ENCODE results near the gene NUTM2F.
A peak's percentile ranks its signal among the peaks of the same experiment; 100 is the strongest.
"Not testable (repeated sequence)": the region's sequence is repeated elsewhere in the genome, so short reads cannot be mapped to it uniquely, and the experiment has no call there.

NUTM2F gene, protein sequence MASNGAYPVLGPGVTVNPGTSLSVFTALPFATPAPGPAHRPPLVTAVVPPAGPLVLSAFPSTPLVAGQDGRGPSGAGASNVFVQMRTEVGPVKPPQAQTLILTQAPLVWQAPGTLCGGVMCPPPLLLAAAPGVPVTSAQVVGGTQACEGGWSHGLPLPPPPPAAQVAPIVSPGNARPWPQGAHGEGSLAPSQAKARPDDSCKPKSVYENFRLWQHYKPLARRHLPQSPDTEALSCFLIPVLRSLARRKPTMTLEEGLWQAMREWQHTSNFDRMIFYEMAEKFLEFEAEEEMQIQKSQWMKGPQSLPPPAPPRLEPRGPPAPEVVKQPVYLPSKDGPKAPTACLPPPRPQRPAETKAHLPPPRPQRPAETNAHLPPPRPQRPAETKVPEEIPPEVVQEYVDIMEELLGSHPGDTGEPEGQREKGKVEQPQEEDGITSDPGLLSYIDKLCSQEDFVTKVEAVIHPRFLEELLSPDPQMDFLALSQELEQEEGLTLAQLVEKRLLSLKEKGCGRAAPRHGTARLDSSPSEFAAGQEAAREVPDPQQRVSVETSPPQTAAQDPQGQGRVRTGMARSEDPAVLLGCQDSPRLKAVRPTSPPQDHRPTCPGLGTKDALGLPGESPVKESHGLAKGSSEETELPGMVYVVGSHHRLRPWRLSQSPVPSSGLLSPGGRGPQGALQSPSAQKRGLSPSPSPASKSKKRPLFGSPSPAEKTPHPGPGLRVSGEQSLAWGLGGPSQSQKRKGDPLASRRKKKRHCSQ

DNA sequence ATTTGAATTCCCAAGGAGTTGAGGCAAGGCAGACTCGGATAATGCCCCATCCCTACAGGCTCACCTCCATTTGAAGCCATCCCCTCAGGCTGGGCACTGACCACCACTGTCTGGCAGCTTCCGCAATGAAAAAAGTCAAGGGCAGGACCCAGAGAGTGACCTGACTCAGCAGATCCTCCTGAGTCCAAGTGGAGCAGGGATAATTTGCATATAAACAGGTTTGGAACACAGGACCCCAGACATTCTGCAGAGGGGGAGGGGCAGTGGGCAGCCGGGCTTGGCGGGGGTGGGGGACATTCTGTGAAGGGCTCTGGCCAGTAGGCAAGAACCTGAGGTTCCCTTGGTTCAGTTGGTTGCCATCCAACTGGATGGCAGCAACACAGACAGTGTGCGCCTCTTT lies at the start of gene NUTM2F:
TSS of gene NUTM2F (minus strand) at position 101 of the 400 bp plus-strand sequence. CDS start at position 80, 21 bp downstream.
- not testable (repeated sequence) for DNase-seq

DNA sequence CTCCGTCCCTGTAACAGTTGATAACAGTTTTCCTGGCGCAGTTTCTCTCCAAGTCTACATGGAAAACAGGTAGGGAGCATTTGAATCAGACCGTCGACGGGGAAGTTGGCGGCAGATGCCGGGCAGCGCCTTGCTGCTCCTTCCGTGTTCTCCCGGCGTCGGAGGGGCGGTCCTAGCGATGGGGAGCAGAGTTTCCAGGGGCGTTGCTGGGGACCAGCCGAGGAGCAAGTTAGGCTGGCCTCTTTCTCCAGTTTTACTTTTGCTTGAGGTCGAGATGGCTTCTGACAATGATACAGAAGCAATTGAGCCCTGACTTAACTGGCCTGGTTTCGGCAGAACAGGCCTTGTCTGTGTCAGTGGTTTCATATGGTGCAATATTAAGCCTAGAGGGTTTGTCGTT lies 46.8 kb upstream of the NUTM2F start:
- DNase-seq: not testable (repeated sequence)

DNA sequence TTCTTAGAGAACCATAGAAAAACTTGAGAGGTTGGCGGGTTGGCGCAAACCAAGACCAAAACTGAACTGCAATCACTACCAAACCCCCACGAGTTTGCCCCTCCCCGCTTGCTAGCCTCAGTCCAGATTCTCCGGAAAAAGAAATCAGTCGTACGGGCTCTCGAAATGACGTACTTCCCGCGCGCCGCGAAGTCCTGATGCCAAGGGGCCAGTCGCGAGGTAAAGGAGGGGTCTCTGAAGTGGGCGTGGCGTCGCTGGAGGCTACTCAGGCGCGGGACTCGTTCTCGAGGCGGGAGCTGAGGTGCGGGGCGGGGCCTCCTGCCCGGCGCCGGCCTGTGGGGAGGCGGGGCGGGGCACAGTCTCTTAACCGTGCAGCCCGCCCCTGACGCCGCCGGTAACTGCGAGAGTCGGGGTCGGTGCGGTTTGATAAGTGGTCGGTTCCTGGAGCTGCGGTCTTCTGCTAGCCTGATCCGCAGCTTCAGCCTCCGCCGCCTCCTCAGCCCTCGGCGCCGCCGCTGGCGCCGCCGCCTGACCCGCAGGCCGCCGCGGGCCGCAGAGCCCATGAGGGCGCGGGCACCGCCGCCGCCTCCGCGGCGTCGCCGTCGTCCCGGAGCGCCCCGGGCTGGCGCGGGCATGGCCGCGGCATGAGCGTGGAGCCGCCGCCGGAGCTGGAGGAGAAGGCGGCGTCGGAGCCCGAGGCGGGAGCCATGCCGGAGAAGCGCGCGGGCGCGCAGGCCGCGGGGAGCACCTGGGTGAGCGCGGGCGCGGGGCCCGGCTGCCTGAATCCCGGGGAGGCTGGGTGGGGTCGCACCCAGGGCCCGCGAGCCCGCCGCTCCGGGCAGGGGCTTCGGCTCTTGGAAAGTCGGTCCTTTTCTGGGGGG lies 46.0 kb upstream of the NUTM2F start:
- peak; percentile 83 for DNase-seq

DNA sequence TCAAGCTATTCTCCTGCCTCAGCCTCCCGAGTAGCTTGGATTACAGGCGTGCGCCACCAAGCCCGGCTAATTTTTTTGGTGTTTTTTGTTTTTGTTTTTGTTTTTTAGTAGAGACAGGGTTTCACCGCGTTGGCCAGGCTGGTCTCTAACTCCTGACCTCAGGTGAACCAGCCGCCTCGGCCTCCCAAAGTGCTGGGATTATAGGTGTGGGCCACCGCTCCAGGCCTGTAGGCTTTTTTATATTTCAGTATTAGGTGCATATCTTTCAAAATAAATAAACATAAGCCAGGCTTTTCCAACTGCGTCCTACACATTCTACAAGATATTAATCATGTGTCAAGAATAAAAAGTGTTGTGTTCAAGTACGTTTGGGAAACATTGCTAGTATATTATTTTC lies 45.3 kb upstream of the NUTM2F start:
- DNase-seq: not testable (repeated sequence)

DNA sequence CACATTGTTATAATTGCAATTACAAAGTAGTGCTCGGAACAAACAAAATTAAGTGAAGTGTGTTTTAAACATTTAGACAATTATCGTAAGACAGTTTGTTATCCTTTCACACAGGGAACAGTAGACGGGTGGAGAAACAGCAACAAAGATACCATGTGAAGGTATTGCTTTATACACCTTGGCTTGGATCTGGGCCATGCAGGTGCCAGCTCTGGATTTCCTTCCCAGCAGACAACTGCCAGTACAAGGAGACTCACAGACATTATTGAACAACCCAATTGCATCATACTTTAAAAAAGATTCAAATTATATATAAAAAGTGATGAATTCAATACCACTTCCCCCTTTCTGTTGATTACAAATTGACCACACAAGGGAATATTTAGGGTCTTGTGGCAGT lies 41.8 kb upstream of the NUTM2F start:
- DNase-seq: not testable (repeated sequence)

DNA sequence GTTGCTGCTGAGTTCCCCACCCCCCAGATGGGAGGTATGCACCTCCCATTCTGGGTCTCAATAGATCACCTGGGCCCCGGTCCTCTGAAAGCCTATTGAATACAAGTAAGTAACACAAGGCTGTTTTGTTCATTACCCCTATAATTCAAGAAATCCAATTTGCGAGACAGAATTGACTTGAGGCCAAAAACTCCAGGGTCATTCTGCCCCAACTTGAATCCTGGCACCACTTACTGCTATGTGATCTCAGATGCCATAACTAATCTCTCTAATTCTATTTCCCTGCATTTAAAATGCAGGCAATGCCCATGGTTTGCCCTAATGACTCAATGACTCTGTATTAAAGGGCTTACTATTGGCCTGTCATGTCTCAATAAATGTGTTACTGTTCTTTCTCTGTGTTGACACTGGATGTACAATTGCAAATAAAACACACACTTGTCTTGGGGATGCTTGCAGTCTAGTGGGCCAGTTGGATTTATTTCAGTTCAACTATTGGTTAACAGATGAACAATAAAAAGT lies 35.7 kb upstream of the NUTM2F start:
- not testable (repeated sequence) for DNase-seq

DNA sequence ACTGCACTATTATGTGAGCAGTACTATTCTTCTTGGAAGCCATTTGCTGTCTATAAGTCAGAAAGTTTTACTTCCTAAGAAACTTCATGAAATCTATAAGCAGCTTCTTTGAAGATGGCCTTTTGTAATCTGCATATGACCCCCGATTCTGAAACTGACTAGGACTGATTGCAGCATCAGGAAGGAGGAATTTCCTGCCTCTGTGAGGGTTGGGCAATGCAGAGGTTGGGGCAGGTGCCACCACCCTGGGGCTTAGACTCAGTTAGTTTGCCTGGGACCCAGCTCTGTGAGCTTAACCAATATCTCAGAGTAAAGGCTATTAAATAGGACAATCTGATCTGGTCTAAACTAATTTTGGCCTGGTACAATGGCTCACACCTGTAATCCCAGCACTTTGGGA lies 28.7 kb upstream of the NUTM2F start:
- DNase-seq: not testable (repeated sequence)

DNA sequence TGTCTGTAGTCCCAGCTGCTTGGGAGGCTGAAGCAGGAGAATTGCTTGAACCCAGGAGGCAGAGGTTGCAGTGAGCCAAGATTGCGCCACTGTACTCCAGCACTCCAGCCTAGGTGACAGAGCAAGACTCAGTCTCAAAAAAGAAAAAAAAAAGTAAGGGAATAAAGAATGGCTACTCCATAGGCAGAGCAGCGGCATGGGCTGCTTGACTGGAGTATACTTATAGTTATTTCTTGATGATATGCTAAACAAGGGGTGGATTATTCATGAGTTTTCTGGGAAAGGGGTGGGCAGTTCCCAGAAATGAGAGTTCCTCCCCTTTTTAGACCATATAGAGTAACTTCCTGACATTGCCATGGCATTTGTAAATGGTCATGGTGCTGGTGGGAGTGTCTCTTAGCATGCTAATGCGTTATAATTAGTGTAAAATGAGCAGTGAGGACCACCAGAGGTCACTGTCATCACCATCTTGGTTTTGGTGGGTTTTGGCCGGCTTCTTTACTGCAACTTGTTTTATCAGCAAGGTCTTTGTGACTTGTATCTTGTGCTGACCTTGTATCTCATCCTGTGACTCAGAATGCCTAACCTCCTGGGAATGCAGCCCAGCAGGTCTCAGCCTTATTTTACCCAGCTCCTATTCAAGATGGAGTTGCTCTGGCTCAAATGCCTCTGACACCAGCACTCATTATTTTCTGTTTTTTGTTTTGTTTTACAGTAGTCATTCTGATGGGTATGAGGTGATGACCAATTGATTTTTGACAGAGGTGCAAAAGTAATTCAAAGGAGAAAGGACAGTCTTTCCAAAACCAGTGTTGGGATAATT lies 23.7 kb upstream of the NUTM2F start:
- not testable (repeated sequence) for DNase-seq

DNA sequence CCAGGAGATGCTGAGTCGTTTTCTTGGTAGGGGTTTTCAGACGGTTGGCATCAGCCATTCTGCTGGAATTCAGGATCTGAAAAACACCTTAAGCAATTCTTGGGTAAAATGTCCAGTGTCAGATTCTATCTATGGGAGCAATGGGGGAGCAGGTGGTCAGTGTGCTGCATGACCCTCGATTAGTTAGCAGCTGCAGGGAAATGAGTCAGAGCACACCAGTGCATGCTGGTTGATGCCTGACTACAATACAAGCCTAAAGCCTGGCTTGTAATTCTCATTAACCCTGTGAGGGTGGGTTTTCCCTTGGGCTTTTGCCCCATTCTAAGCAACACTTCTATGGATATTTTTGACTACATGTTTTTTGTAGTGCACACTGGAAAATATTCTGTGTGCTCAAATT lies 20.3 kb upstream of the NUTM2F start:
- not testable (repeated sequence) for DNase-seq

DNA sequence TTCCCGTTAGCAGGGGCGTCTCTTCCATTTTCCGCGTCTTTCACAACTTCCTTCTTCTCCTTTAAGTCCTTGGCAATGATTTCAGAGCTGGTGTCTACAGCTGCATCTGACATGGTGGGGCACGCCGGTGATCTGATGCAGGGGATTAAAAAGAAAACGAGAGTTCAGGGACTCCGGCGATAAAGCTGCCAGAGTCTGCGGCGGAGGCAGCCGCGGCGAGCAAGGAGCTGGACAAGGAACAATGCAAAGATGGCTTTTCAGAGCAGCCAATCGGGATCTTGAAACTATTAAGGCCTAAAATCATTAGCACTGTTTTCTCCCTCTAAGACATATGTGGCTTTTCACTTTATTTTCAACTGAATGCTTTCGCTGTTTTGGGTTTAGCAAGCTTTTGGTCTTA lies 19.0 kb upstream of the NUTM2F start:
- DNase-seq: not testable (repeated sequence)

DNA sequence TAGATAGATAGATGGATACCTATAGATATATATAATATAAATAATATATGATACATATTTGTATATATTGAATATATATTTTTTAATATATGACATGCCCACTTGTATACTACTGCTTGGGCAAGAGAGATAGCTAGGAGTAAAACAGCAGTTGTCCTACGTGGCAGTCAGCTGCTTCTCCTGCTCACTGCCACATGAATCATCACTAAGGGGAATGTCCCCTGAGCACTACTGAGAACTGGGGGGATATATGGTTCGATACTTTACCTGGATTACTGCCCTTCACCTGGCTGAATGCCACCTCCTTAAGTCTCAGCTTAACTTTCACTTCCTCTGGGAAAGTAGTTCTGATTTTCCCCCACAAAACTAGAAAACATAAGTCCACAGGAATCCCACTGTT lies 13.3 kb upstream of the NUTM2F start:
- not testable (repeated sequence) for DNase-seq

DNA sequence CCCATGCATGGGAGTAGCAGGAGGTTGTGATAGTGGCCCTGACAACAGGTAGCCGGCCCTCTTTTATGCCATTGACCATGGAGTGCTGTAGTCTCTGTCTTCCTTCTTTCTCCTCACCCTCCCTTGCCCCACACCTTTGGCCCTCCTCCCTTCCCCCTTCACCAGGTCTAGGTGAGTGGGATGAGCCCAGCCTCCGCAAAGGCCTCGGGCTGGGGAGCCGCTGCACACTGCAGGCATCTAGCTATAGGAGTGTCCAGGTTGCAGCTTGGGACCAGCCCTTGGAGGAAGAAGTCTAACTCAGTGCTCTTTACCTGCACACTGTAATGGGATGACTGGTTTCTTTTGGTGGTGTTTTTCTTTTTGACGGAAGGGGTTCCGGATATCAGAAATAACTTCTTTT lies 12.3 kb upstream of the NUTM2F start:
- not testable (repeated sequence) for DNase-seq

DNA sequence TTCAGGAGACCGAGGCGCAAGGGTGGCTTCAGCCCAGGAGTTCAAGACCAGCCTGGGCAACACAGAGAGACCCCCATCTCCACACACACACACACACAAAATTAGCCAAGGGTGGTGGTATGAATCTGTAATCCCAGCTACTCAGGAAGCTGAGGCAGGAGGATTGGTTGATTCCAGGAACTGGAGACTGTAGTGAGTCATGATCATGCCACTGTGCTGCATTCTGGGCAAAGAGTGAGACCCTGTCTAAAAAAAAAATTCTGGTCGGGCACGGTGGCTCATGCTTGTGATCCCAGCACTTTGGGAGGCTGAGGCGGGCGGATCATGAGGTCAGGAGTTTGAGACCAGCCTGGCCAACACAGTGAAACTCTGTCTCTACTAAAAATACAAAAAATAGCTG lies 11.2 kb upstream of the NUTM2F start:
- DNase-seq: not testable (repeated sequence)

DNA sequence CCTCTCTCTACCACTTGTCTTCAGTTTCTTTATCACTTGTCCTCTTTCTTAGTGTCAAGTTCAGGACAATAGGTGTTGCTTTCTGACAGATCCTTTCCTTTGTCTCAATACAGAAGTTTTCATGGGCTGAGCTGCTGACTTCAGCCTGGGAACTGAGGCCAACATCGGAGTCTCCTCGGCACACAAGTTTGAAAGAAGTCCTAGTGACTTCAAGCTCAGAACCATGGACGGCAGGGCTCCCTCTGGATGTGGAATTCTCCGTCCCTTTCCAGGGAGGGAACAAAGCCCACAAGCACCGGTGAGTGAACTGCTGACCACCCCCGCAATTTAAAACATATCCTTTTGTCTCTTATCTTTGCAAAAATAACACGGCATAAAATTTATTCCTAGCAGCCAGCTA lies 10.3 kb upstream of the NUTM2F start:
- DNase-seq: not testable (repeated sequence)

DNA sequence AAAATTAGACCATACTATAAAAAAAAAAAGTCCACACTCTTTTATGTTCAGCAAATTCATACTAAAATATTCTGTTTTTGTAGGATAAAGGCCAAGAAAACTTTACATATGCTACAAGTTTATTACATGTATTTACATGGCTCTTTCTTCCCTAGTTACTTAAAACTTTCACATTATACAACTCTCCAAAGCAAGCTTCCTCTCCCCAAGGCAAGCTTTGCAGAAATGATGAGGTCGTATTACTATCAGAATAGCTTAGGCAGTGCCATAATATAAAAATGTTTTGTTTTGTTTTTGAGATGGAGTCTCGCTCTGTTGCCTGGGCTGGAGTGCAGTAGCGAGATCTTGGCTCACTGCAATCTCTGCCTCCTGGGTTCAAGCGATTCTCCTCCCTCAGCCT lies 8.0 kb upstream of the NUTM2F start:
- not testable (repeated sequence) for DNase-seq

DNA sequence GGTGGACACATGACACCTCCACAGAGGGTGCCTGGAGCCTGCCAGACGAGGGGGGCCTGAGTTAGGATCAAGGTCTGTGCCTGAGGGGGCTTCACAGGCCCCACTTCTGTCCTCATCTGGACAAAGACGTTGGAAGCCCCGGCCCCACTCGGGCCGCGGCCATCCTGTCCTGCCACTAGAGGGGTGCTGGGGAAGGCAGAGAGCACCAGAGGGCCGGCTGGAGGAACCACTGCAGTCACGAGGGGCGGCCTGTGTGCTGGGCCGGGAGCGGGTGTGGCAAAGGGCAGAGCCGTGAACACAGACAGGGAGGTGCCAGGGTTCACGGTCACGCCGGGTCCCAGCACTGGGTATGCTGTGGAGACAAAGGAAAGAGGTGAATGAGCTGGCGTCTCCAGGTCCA lies 2.9 kb downstream of the NUTM2F start:
- not testable (repeated sequence) for DNase-seq

DNA sequence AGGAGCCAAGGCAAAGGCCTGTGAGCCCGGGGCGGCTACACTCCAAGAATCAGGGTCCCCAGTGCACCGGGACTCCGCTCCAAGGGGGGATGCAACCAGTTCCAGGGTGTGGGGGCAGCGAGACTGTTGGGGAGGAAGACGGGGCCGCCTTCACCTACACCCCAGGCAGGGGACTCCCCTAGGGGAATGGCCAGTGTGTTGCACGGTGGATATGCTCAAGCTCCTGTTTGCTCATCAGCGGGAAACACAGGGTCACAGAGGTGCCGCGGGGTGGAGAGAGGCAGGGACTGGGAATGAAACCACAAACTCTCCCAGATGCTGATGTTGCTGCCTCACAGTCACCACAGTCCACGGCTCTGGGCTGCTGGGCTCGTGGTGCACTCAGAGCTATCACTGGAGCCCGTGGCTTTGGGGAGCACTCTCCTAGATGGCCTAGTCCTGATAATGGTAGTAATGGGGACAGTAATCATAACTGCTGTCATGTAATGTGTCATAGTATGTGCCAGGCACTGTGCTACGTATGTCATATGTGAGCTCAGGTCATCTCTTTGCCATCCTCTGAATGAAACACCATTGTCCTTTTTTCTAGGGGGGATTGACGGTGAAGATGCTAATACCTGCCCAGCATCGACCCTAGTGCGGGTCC lies 5.2 kb downstream of the NUTM2F start:
- not testable (repeated sequence) for DNase-seq

DNA sequence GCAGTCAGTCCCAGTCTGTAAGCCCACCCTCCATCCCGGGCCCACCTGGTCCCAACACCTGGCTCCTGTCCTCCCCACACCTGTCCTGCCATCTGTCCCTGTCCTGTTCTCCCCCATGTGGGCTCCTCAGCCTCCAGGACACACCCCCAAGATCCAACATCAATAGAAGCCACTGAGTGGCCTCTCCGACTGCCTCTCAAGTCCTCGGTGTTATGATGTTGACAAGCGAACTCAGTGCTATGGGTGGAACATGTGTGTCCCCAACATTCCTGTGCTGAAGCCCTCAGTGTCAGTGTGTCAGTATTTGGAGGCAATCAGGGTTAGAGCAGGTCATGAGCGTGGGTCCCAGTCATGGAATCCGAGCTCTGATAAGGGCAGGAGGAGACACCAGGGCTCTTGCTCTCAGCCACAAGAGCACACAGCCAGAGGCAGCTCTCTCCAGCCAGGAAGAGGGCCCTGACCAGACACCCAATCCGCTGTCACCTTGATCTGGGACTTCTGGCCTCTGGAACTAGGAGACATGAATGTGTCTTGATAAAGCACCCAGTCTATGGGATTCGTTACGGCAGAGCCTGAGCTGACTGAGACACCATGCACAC lies 6.0 kb downstream of the NUTM2F start:
- not testable (repeated sequence) for DNase-seq

DNA sequence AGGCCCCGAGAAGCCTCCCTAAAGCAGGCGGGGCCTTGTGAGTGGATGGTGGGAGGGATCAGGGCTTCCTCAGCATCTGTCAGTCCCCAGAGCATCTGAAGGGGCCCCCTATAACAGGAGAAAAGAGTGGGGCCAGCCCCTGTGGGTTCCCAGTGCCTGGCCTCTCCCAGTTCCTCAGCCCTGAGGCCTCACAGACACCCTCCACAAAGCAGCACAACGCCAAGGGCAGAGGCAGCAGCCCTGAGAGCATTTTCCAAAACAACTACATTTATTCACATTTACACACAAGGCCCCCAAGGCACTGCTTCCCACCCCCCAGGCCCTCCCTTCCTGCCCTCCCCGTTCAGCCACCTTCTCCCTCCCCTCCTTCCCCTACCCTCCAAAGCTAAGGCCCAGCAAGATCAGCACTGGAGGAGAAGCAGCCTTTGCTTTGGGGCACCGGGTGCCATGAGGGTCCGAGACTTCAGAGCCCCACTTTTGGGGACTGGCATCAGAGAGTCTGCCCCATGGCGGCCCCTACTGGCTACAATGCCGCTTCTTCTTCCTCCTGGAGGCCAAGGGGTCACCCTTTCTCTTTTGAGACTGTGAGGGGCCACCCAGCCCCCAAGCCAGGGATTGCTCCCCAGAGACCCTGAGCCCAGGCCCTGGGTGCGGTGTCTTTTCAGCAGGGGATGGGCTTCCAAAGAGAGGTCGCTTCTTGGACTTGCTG lies 10.3 kb downstream of the NUTM2F start:
- not testable (repeated sequence) for DNase-seq

DNA sequence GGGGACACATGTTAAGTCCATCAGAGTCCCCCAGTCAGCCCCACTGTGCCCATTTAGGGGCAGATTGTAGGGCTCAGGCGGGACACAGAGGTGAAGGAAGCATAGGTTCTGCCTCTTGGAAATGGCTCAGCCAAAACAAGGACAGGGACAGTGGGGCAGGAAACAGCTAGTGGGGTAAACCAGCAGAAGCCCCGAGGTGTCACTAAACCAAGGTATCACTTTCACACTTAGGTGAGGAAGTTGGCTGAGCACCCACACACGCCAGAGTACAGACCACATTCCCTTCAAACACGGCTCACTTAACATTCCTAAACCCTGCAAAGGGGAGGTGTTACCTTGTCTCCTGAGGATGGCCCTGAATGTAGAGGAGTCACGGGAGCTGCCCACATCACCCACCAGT lies 12.2 kb downstream of the NUTM2F start:
- DNase-seq: not testable (repeated sequence)
